SHP77 (cell line): ENCODE results near the gene KCNK17.
"Not testable (repeated sequence)": the region's sequence is repeated elsewhere in the genome, so short reads cannot be mapped to it uniquely, and the experiment has no call there.

Experiments
- DNase-seq, 2 experiments: peaks; one replicate each; lab custom pipeline; 2025; lab: John Stamatoyannopoulos, UW

KCNK17 gene

GRCh38 chr6:39302669-39303424, 11.4 kb downstream of the KCNK17 start:
- DNase-seq: peak; percentile 61 to 77

- DNase-seq: no peak
These were observed 12.2 kb downstream of the KCNK17 start for GRCh38 chr6:39302011-39302410.

- DNase-seq: no peak
These were observed 12.6 kb downstream of the KCNK17 start for GRCh38 chr6:39301606-39302005.

GRCh38 chr6:39300739-39301138, 13.5 kb downstream of the KCNK17 start:
- DNase-seq: no peak

GRCh38 chr6:39298061-39298460, 16.2 kb downstream of the KCNK17 start:
- DNase-seq: no peak

- no peak for DNase-seq
These were observed 17.2 kb downstream of the KCNK17 start for GRCh38 chr6:39296745-39297640.

- no peak for DNase-seq
These were observed 18.6 kb downstream of the KCNK17 start for GRCh38 chr6:39295611-39296011.

- no peak for DNase-seq
These were observed 19.3 kb downstream of the KCNK17 start for GRCh38 chr6:39294899-39295298.

- DNase-seq: no peak
These were observed 20.1 kb downstream of the KCNK17 start for GRCh38 chr6:39294133-39294532.

GRCh38 chr6:39292637-39293036, 21.6 kb downstream of the KCNK17 start:
- no peak for DNase-seq

- no peak for DNase-seq
These were observed 24.7 kb downstream of the KCNK17 start for GRCh38 chr6:39289490-39289889.

- DNase-seq: no peak
These were observed 26.6 kb downstream of the KCNK17 start for GRCh38 chr6:39287601-39288000.

GRCh38 chr6:39286596-39286995, 27.6 kb downstream of the KCNK17 start:
- not testable (repeated sequence) for DNase-seq

GRCh38 chr6:39282774-39283173, 31.4 kb downstream of the KCNK17 start:
- DNase-seq: no peak

GRCh38 chr6:39281312-39281980, 32.8 kb downstream of the KCNK17 start:
- no peak for DNase-seq

- DNase-seq: no peak
These were observed 33.9 kb downstream of the KCNK17 start for GRCh38 chr6:39280247-39280731.

- DNase-seq: no peak
These were observed 34.7 kb downstream of the KCNK17 start for GRCh38 chr6:39279539-39279938.

GRCh38 chr6:39276379-39276995, 37.7 kb downstream of the KCNK17 start:
- no peak for DNase-seq

GRCh38 chr6:39274903-39275302, 39.3 kb downstream of the KCNK17 start:
- DNase-seq: no peak

- no peak for DNase-seq
These were observed 39.7 kb downstream of the KCNK17 start for GRCh38 chr6:39274471-39274870.

GRCh38 chr6:39273406-39273821, 40.8 kb downstream of the KCNK17 start:
- no peak for DNase-seq

- DNase-seq: no peak
These were observed 44.3 kb downstream of the KCNK17 start for GRCh38 chr6:39269961-39270360.
